Left ventricle myocardium superior (tissue), 1 donor: ENCODE data around the gene MYO6. TPM values are rescaled to one million over a fixed set of nuclear protein-coding genes. Genes with fewer than 3 reads are reported as not detected.
"Not testable (repeated sequence)": the region's sequence is repeated elsewhere in the genome, so short reads cannot be mapped to it uniquely, and the experiment has no call there.

Source experiments
- ATAC-seq: fragments of 200-7000 bp; cut with Tn5 transposase; one replicate; pipeline ENCODE4 v1.9.1; 2020; ENCODE audit warnings: mild to moderate bottlenecking, moderate library complexity
- DNase-seq: peaks from one replicate; pipeline ENCODE4 v3.0.0-alpha.2; 2020
- intact Hi-C: fragments of 100-400 bp; cut with micrococcal nuclease; formaldehyde crosslinking; loops from one replicate; pipeline ENCODE4 v1.11.0; 2022
- total RNA-seq: library from RNA; stranded (reverse); fragmentation: NEBNext Ultra II Directional; extraction: Animal tissue kit (Norgen Biotek cat#: 25700); gene quantifications from one replicate; pipeline ENCODE4 v1.2.1, GENCODE V29; 2021
- donor health status: DM: no; HTN: yes; CAD: no; lungs with severe emphysema.

MYO6 gene
- total RNA-seq, 1 donor from 2014 or later, result 5.5 TPM

DNA sequence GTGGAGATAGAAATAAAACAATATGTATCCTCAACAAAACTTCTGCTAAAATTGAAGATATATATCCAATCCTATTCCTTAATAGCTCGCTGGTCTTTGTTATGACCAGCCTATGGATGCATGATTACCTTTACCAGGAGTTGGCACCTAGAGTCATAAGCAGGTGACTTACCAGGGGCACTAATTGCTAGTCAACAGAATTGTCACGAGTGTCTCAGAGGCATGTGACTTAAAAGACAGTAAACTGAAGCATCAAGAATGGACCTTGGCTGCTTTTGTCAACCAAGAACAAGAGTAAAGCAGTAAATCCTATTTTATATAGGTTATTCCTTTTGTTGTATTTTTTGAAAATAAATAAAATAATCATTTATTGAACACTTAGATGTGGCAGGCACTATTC lies 115.4 kb downstream of the MYO6 start:
- no peak for DNase-seq
- ATAC-seq, result no peak
- intact Hi-C loops, result no loop called here

DNA sequence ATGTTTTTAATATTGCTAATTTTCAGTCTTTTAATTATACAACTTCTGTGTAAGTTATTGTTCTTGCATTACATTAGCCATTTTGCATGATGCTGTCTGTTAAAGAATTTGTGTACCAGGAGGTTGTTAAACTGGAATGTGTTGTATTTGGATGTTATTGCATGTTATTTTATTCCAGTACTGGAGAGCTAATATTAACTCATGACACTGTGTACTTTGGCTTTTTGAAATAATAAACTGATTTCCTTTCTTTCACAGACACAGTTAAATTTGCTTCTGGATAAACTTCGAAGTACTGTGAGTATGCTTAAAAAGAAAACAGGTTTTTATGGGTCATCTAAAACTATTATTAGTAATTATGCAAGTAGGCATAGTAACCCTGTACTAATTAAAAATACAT lies 121.3 kb downstream of the MYO6 start:
- DNase-seq, result no peak
- no peak for ATAC-seq
- intact Hi-C loops, result no loop called here

DNA sequence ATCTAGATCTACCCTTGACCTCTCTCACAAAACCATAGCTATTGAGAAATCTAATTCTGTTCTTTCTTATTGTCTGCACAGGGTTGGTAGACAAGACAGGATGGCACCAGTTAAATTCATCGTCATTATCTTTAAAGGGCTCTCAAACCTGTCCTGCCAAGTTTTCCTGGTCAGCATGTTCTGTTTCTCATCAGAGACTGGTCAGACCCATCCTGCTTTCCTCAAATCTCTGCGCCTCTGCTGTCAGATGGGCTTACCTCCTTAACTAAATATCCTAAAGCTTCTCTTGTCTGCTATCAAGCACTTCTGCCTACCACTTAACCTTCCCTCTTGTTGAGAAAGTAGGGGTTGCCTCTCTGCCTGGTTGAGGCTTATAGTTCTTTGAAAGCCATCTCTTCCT lies 125.2 kb downstream of the MYO6 start:
- intact Hi-C loops, result no loop called here
- ATAC-seq (no peak), DNase-seq (no peak)

DNA sequence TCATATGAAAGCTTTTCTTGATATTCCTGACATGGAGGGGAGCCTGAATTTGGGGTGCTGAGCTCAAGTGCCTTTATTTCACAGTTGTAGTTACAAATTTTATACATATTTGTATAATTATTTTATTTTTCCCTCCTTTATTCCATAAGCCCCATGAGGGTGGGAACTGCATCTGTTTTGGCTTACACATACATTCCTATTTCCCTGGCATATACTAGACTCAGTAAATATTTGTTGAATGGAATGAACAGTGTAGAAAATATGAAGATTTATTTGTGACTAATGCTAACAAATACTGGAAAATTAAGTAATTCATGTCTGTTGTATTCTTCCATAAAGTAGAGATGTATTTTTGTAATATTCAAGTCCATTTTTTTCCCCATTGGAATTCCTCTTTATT lies 127.1 kb downstream of the MYO6 start:
- intact Hi-C loops, result no loop called here
- ATAC-seq (no peak), DNase-seq (no peak)

DNA sequence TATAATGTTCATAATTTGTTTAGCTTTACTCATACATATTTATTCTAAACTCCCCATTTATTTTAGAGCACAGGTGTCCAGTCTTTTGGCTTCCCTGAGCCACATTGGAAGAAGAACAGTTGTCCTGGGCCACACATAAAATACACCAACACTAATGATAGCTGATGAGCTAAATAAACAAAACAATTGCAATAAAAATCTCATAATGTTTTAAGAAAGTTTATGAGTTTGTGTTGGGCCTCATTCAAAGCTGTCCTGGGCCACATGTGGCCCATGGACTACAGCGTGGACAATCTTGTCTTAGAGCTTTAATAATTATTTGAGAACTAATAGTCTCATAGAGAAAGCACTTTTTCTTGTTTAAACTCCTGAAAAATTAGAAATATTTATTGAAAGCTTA lies 131.3 kb downstream of the MYO6 start:
- no peak for ATAC-seq
- DNase-seq, result no peak
- intact Hi-C loops, result no loop called here

DNA sequence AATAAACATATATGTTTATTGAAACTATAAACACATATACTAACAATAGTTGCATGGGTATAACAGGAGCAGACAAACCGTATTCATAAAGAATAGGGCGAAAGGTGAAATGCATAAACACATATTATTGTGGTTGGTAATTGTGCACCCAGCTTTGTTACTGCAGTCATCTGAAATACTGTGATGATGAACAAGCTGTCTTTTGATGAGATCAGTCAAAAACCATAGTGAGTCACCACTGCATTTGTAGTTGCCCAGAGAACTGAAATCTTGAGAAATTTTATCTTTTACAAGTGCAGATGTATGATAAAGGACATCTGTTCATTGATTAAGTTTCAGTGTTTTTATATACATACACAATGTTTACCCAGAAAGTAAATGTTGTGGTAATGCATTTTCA lies 133.7 kb downstream of the MYO6 start:
- DNase-seq (no peak), ATAC-seq (no peak)
- intact Hi-C loops, result no loop called here

DNA sequence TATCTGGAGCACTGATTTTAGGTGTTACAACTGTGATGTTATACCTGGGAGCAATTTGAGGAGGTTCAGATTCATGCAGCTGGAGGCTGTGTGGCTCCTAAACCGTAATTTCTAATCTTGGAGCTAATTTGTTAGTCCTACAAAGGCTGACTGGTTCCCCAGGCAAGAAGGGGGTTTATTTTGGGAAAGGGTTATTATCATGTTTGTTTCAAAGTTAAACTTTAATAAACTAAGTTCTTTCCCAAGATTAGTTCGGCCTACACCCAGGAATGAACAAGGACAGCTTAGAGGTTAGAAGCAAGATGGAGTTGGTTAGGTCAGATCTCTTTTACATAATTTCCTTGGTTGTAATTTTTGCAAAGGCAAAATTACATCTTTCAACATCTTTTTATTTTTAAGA lies 135.8 kb downstream of the MYO6 start:
- no peak for DNase-seq
- no peak for ATAC-seq
- intact Hi-C loops, result no loop called here

DNA sequence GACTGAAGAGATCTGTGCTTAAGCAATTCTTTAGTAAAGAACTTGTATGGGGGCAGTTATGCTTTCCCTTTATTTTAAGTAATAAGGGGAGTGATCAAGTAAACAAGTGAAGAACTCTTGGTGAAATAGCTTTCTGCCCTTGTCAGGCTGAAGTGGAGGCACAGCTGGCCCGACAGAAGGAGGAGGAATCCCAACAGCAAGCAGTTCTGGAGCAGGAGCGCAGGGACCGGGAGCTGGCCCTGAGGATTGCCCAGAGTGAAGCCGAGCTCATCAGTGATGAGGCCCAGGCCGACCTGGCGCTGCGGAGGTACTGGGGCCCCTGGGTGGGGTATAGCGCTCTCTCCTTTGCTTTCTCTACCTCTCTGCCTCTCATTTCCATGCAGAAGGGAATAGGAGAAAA lies 143.3 kb downstream of the MYO6 start:
- DNase-seq, result no peak
- intact Hi-C loops, result no loop called here

DNA sequence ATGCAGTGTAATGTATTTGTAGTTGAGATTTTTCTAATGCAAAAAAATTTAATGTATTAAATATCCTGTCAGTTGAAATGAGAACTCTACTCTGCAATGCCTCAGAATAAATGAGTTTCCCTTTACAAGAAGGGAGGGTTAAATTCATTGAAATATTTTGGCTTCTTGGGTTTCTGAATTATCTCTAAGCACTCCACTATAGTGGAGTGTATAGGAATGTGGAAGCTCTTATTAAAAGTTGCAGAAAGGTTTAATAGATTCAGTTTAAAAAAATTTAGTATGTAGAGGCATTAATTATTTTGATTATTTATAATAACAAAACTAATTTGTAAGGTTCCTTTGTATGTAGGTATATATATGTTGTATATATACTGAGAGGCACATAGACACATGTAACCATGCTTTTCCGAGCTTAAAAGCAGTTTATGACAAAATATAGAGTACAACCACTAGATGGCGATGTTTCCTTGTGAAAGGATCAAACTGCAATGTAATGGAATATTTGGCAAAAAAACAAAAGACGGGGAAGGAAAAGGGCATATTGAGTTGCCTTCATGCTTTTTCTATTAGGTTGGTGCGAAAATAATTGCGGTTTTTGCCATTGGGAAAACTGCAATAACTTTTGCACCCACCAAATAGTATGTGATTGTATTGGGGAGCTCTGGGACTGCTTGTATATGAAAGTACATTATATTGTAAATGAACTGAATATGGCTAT lies 144.2 kb downstream of the MYO6 start:
- ATAC-seq (peak; percentile 23), DNase-seq (no peak)
- intact Hi-C loops, result no loop called here

More for the DNA sequence above, 143.3 kb downstream of the MYO6 start:
- no peak for ATAC-seq

DNA sequence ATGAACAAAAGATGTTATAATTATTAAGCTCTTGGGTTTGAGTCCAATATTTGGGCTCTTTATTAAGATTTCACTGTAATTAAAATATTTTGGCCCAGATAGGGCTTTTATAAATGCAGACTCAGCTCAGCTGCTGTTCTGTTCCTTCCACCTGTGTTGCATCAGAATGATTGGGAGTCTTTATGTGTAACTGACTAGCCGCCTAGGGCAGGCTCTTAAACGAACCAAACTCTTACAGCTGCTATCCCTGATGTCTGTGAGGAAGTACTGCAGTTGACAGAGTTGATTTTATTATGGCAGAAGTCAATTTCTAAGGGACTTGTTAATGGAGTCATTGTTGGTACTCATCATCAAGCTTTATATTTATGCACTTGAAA lies 144.7 kb downstream of the MYO6 start:
- intact Hi-C loops, result no loop called here
- ATAC-seq (no peak), DNase-seq (no peak)

DNA sequence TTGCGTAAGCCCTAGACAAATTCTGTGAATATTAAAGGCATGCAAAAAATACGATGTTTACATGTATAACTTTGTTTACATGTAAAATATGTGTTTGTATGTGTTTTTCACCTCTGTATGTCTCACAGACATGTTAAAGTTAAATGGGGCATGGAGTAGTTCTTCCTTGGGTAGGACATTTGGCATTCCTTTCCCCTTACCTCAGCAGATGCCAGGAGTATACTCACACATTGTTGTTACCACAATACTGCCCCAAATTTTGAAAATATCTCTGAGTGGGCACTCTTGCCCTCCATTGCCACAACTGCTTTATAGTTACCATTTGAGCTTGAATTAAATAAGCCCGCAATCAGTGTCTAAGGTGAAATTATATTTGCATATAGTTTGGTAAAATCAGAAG lies 147.5 kb downstream of the MYO6 start:
- ATAC-seq, result no peak
- DNase-seq, result no peak
- intact Hi-C loops, result no loop called here

DNA sequence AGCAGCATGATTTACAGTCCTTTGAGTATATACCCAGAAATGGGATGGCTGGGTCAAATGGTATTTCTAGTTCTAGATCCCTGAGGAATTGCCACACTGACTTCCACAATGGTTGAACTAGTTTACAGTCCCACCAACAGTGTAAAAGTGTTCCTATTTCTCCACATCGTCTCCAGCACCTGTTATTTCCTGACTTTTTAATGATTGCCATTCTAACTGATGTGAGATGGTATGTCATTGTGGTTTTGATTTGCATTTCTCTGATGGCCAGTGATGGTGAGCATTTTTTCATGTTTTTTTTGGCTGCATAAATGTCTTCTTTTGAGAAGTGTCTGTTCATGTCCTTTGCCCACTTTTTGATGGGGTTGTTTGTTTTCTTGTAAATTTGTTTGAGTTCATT lies 151.2 kb downstream of the MYO6 start:
- DNase-seq, intact Hi-C loops, ATAC-seq: not testable (repeated sequence)

DNA sequence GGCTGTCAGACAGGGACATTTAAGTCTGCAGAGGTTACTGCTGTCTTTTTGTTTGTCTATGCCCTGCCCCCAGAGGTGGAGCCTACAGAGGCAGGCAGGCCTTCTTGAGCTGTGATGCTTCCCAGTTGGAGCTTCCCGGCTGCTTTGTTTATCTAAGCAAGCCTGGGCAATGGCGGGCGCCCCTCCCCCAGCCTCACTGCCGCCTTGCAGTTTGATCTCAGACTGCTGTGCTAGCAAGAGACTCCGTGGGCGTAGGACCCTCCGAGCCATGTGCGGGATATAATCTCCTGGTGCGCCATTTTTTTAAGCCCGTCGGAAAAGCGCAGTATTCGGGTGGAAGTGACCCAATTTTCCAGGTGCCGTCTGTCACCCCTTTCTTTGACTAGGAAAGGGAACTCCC lies 156.1 kb downstream of the MYO6 start:
- DNase-seq, ATAC-seq, intact Hi-C loops: not testable (repeated sequence)

DNA sequence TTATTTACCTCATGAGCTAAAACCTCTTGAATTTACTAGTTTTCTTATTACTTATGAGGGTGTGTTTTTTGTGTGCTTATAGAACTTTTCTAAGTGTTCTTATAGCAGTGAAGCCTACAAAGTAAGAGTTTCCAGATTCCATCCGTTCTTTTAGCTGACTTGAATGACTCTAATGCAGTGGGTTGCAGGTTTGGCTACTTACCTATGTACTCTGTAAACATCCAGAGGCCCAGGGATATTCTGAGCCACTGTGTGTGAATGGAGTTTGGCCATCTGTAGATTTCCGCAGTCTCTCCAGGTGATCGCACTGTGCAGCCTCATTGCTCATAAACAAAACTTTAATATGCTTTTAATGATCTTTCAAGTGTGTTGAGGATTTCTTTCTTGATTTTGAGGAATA lies 157.8 kb downstream of the MYO6 start:
- intact Hi-C loops, result no loop called here
- DNase-seq, result no peak
- ATAC-seq, result no peak

DNA sequence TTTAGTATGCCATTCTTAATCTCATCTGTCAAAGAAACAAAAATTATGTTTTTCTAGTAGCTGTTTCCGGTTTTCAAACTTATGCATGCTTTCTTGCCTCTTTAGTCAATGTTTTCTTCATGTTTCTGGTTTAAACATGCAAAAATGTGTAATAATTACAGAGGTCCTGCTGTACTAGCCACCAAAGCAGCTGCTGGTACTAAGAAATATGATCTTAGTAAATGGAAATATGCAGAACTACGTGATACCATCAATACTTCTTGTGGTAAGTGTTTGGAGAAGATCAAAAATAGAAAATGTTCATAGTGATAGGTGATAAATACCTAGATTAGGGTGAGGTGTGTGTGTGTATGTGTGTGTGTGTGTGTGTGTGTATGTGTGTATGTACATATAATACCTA lies 158.4 kb downstream of the MYO6 start:
- DNase-seq, result no peak
- ATAC-seq, result no peak
- intact Hi-C loops, result no loop called here

DNA sequence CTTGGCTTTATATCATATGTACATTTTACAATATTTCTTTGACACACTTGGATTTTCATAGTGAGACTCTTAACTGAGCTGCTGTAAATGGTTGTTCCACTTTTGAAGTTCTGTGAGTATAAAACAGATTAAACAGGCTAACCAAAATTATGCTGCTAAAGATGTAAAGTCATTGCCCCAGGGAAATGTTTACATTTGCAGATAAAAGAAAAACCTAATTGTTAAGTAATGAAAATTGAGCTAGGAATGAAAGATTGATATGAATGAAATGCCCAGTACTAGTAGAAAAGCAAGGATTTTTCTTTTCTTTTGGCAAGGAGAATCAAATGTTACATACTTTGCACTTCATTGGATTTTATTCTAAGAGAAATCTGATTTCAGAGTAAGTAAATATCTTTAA lies 164.0 kb downstream of the MYO6 start:
- no peak for ATAC-seq
- intact Hi-C loops, result loop anchor here (10.0 kb wide), 1 partner anchor 1462 kb away; no protein-coding TSS in a partner anchor
- DNase-seq, result no peak

DNA sequence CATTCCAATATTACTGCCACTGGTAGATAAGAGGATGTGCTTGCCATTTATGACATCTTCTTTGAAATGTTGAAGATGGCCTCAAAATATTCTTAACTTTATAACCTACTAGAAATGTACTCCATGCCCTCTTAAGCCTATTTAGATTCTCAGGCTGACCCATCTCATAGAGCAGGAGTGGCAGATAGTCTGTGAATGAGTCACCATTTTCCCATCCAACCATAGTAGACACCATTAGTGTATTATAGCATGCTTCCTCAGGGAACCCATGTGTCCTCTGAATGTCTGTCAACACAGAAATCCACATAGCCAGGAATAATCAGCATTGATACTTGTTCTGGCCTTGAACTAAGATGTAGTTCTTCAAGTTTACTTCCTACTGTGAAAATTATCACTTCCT lies 173.2 kb downstream of the MYO6 start:
- intact Hi-C loops, result no loop called here
- ATAC-seq (no peak), DNase-seq (no peak)

DNA sequence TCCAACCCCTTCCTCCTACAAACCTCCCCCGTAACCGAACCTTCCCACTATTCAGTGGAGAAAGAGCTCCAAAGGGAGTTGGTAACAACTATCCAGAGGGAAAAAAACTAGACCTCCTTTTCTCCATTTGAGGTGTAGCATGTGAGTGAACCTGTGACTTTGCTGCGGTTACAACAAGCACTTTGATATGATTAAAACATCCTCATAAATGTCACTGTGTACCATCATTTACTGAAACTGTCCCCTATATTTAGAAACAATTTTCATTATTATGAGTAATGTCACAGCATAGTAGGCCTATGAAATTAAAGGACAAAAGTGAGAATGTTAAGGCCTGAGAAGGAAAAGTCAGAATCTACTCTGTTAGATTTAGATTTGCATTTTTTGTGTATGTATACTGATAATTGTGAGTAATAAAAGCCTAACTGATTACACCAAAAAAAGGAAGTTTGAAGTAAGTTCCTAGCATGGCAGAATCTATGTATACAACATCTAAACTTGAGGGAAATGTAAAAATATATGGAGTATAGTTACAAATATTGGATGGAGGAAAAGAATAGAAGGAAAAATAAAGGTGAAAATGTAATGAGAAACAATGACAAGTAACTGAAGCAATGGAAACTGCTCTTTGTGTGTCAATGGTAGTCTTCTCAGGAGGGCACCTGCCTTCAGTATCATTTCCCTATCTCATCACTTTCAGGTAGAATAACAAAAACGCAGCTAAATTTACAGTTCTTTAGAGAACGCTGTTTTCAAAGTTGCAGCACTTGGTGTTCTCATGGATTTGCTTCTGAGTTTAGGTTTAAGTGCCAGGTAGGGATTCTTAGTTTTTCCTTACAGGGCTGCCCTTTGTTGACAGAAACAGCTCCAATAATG lies 177.5 kb downstream of the MYO6 start:
- ATAC-seq, result no peak
- DNase-seq, result no peak
- intact Hi-C loops, result no loop called here

DNA sequence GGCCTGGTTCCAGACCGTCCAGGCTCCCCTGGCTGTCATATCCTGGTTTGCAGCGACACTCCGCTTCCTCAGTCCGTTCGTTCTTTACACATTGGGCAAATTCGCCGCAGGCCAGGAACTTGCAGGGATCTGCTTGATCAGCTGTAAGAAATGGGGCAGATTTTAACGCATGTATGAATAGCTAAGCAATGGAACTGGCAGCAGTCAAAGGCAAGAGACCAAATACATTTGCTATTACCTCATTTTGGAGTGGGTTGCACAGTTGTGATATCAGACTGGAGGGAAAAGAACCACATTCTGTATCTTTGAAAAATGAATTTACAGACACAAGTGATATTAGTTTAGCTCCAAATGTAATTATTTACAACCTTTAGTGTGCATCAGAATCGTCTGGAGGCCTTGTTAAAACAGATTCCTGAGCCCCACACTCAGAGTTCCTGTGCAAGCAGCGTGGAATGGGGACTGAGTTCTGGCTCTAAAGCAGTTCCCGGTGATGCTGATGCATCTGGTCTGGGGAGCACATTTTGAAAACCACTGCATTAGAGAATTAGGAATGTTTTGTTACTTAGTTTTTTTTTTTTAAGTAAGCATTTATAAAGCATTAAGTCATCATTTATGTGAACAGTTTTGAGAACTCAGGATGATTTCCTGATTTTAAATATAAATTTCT lies 182.1 kb downstream of the MYO6 start:
- DNase-seq, result no peak
- peak; percentile 33 for ATAC-seq
- intact Hi-C loops, result loop anchor here (5.0 kb wide), 1 partner anchor 1526 kb away; no protein-coding TSS in a partner anchor

DNA sequence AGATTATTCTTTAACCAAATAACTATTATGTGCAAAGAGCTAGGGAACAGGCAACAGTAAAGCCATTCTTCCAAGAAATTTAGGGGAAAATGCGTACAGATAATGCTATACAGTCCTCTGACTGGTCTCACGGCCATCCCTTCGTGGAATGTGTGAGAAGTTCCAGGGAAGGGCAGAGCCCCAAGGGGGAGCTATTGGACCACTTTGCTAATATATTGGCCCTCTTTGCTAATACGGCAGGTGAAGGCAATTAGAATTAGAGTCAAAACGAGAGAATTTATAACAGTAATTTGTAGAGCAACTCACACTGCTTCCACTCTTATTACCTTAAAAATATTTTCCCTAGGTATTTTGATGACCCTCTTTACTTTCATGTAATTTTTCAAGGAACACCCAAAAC lies 183.0 kb downstream of the MYO6 start:
- intact Hi-C loops, result loop anchor here (2.0 to 5.0 kb wide), 2 partner anchors 419 to 1525 kb away; no protein-coding TSS in a partner anchor
- ATAC-seq, result peak; percentile 60
- DNase-seq, result no peak
